ENCODE data around the gene AFF4. TPM values are rescaled to one million over a fixed set of nuclear protein-coding genes. Genes with fewer than 3 reads are reported as not detected.

Gene AFF4
- total and polyA plus RNA-seq, 2 of the 4 experiments (the other 2 are of a cell fraction), result 27.3 to 57.2 TPM

- Histone ChIP-seq H3K4me3 (ENCODE audit: insufficient read depth, low read depth, low read length) (no peak overlapping the region), H3K9ac (ENCODE audit: low read depth, low read length) (no peak overlapping the region), H4K20me1 (ENCODE audit: insufficient read depth, low read length) (peaks cover 59% of the 10 kb centered on the region), H4K5ac (ENCODE audit: low read depth, low read length) (no peak overlapping the region), H3K9me1 (ENCODE audit: insufficient read depth, low read length) (no peaks in the 10 kb centered on the region; the same call in 1 of the 2 replicates), H3K36me3 (ENCODE audit: control insufficient read depth, insufficient read depth, low read length) (peaks cover 19% of the 10 kb centered on the region), H3K4me2 (ENCODE audit: low read depth, low read length) (no peak overlapping the region), H2BK120ac (ENCODE audit: low read depth, low read length) (no peak overlapping the region), H3K9me3 (ENCODE audit: control insufficient read depth, insufficient read depth, low read length) (no peaks in the 10 kb centered on the region), H3K56ac (ENCODE audit: extremely low read depth, insufficient read depth, low read length) (no peak overlapping the region), H3K14ac (replicated peaks; ENCODE audit: low read depth, low read length) (no peak overlapping the region), H4K91ac (ENCODE audit: insufficient read depth, low read depth, low read length) (no peak overlapping the region), H2AFZ (replicated peaks; ENCODE audit: low read length, poor library complexity) (no peak overlapping the region), H3K4ac (ENCODE audit: low read depth, low read length) (no peak overlapping the region), H3K18ac (ENCODE audit: low read depth, low read length) (no peak overlapping the region), H3K4me1 (ENCODE audit: control insufficient read depth, insufficient read depth, low read length) (no peaks in the 10 kb centered on the region), H3K23ac (ENCODE audit: low read depth, low read length) (no peak overlapping the region), H3K27ac (ENCODE audit: insufficient read depth, low read length) (no peak overlapping the region), H3K27me3 (ENCODE audit: control insufficient read depth, insufficient read depth, low read length) (no peaks in the 10 kb centered on the region), H2BK20ac (ENCODE audit: low read depth, low read length) (no peak overlapping the region), H2BK5ac (ENCODE audit: low read depth, low read length, poor library complexity, severe bottlenecking) (no peak overlapping the region), H2AK5ac (ENCODE audit: low read depth, low read length) (no peak overlapping the region), H4K8ac (ENCODE audit: low read depth in 2 of 2, low read length in 2 of 2) (no peak overlapping the region), H2BK15ac (ENCODE audit: low read depth, low read length) (no peak overlapping the region), H3K79me1 (ENCODE audit: low read depth in 1 of 2, low read length in 2 of 2) (peaks cover 36 to 59% of the 10 kb centered on the region in 2 experiments), H2AK9ac (replicated peaks; ENCODE audit: low read depth, low read length, poor library complexity) (no peak overlapping the region)
- dilution Hi-C loops (cut with HindIII; ENCODE audit: low sequenced_read_pairs, unreplicated experiment), result no loop called here
- no TSS peak for BruUV-seq (replicated peaks)
- ChIA-PET POLR2A (ENCODE audit: unreplicated experiment) (no interaction called here), CTCF (no interaction called here)
- TF ChIP-seq POLR2A (IDR thresholded peaks at IDR 0.05; ENCODE audit: low read depth, low read length) (no peak), ELK1 (IDR thresholded peaks at IDR 0.05; ENCODE audit: borderline replicate concordance, low read depth, low read length) (no peak), BHLHE40 (IDR thresholded peaks at IDR 0.05; ENCODE audit: low read depth, low read length) (no peak), CEBPB (IDR thresholded peaks at IDR 0.05; ENCODE audit: low read depth, low read length) (no peak), MXI1 (IDR thresholded peaks at IDR 0.05; ENCODE audit: borderline replicate concordance, low read depth, low read length) (no peak), MAZ (IDR thresholded peaks at IDR 0.05; ENCODE audit: borderline replicate concordance, low read depth, low read length) (no peak), SMC3 (IDR thresholded peaks at IDR 0.05; ENCODE audit: low read depth, low read length) (no peak)
- in situ Hi-C loops (cut with MboI; ENCODE audit: low sequenced_read_pairs), result no loop called here
- WGBS, 2 experiments (ENCODE audit: extremely low coverage in 2 of 2, insufficient read length in 1 of 2), result no CpG with 5 or more reads among the region's 1 CpG
- intact Hi-C loops (cut with micrococcal nuclease), result no loop called here
- DNase-seq, result no peak
- no peak for ATAC-seq (ENCODE audit: low read depth)
These were observed 53.7 kb downstream of the AFF4 start for GRCh38 chr5:132909702-132910101.
